T1000 (cell line): Measurements from ENCODE around the gene HILPDA.

Experiments
- DNase-seq: peaks from one replicate; lab custom pipeline; 2025; ENCODE audit warnings: mixed read lengths; lab: John Stamatoyannopoulos, UW

Gene HILPDA, protein sequence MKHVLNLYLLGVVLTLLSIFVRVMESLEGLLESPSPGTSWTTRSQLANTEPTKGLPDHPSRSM

DNA sequence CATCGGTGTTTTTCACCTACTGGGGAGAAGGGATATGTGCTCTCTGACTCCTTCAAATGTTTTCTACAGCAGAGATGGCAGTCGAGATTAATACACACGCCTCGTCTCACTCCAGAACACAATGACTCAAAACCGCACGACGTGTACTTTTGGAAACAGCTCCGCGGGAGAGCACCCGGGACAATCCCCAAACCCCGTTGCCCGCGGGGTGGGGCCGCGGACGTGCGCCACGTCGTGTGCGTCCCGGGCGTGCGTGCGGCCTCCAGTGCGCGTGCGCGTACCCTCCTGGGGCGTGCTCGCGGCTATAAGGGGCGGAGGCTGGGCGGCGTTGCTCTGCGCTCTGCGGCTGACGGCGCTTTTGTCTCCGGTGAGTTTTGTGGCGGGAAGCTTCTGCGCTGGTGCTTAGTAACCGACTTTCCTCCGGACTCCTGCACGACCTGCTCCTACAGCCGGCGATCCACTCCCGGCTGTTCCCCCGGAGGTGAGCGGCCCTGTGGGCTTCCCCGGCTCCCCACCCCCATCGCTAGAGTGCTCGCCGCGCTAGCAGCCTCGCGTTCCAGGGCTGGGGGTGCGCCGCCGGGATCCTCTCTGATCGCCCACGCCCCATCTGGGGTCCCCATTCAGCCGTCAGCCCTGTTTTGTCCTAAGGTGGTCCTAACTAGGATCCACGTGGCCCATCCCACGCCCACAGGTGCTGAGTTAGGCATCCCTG lies at the start of gene HILPDA:
Gene HILPDA, plus strand, starts transcription at position 336 of the 712 bp plus-strand sequence. CDS start 1,391 bp downstream, outside the sequence.
- DNase-seq: peak; percentile 84

GRCh38 chr7:128406314-128407232 lies 49.1 kb upstream of the HILPDA start:
- no peak for DNase-seq

DNA sequence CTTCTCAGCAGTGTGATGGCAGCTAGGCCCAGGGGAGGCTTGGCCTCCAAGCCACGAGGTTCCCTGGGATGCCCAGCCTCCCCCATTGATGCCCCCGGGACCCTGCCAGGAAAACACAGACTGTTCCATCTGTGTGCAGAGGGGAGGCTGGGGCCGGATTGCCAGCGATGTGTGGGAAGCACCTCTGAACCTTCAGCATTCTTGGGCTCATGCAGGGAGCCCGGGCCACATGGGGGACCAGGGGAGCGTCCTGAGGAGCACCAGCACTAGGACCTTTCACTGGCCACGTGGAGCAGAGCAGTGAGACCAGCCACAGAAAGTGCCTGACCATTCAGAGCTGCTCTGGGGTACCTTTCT lies 48.5 kb upstream of the HILPDA start:
- no peak for DNase-seq

DNA sequence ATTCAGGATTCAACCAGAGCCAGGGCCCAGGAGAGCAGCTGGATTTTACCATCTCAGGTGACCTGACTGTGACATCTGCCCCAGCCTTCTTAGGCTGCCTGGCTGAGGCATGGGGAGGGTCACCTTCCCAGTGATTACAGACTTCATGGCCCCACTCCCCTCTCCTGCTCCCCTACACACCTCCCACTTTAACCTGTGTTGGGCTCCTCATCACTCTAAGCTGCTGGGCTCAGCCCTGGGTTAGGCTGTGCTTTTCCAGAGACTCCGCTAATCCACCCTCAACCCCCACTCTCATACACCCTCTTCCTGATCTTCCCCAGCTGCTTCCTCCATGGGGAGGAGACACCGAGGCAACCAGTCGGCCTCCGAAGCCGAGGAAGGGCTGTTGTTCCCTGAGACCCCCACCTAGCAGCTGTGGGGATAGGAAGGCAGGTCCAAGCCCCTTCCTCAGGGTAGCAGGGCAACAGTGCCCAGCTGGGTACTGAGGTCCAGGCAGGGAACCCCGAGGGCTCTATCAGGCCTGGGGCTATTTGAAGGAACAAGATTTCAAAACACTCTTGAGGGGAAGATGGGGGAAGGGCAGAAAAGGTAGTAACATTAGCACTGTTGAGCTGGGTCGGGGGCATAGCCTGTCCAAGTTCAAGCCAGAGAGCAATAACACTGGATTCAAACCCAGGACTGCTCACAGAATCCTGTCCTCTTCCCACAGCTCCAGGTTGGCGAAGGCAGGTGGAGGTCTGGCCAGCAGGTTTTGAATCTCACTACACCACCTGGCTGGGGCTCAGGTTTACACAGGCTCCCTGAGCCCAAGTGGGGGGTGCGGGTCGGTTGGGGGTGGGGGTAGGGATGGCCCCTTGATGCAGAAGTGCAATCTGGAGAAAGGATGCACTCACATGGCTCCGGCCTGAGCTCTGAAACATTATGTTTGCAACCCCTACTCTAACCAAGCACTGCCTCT lies 47.6 kb upstream of the HILPDA start:
- DNase-seq: no peak

- DNase-seq: no peak
Measured at GRCh38 chr7:128408709-128409595, 46.7 kb upstream of the HILPDA start.

DNA sequence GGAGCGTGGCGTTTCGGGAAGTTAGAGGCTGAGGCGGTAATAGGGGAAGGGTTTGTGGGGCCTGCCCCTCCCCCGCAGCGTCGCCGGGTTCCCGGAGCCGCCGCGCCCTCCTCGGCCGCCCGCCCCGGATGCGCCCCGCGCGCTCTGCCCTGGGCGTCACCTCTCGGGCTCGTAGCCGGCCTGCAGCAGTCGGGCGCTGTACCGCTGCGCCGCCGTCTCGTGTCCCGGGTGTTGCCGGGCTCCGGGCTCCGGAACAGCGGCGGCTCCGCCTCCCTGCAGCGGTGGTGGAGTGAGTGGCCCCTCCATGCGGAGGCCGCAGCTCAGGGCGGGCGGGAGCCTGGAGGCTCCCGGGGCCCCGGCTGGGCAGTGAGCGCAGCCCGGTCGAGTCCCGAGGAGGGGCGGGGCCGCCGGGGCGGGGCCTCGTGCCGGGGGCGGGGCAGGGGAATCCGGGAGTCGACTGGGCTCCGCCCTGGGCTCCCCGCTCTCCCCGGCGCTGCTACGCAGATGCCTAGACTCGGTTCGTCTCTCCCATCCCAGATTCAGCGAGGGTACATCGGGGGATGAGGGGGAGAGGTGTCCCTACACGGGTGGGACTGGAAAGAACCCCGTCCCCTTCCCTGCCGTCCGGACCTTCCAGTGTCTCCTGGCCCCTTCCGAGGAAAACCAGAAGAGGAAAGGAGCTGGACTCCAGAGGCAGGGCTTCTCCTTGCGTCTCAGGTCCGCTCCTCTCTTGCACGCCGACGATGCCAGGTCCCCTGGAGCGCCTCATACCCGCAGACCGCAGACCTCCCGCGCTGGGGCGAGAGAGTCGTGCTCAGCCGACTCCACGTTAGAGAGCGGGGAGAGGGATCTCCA lies 45.9 kb upstream of the HILPDA start, which contains the start of gene IMPDH1:
Gene IMPDH1, minus strand, starts transcription at position 387 of the 855 bp plus-strand sequence. Its CDS starts 81 bp downstream, at position 306.
- peak; percentile 68 for DNase-seq

- DNase-seq: no peak
Measured at GRCh38 chr7:128410451-128410753, 45.3 kb upstream of the HILPDA start.

- DNase-seq: no peak
Measured at GRCh38 chr7:128415217-128415785, 40.4 kb upstream of the HILPDA start.

GRCh38 chr7:128417071-128417470 lies 38.6 kb upstream of the HILPDA start:
- DNase-seq: no peak

GRCh38 chr7:128419257-128419656 lies 36.4 kb upstream of the HILPDA start:
- no peak for DNase-seq

GRCh38 chr7:128420773-128421172 lies 34.9 kb upstream of the HILPDA start:
- DNase-seq: no peak

DNA sequence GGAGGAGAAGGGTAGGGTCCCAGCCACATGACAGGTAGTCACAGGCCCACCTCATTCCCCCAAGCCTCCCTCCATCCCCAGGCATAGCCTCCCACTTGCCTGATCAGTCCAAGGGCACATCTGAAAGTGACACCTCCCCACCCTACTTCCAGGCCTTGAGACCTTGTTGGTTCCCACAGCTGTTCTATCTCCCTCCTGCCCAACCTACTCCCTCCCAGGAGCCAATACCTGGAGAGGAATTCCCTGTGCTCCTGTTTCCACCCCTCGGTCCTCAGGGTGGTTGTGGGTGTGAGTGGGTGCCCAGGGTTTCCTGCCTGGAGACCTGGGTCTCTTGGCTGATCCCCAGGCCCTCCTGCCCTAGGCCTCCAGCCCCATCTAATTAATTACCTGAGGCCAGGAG lies 34.3 kb upstream of the HILPDA start:
- DNase-seq: no peak

DNA sequence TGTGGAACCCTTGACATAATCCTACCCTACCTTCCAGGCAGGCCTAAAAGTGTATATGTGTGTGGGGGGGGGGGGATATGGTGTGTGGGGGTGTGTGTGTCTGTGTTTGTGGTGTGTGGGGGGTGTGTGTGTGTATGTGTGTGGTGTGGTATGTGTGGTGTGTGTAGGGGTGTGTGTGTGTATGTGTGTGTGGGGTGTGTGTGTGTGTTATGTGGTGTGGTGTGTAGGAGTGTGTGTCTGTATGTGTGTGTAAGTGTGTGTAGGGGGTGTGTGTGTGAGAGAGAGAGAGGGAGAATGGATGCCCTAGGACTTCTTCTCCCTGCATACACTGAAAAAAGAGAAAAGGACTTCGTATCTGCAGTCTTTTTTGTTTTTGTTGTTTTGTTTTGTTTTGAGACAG lies 33.6 kb upstream of the HILPDA start:
- DNase-seq: no peak

DNA sequence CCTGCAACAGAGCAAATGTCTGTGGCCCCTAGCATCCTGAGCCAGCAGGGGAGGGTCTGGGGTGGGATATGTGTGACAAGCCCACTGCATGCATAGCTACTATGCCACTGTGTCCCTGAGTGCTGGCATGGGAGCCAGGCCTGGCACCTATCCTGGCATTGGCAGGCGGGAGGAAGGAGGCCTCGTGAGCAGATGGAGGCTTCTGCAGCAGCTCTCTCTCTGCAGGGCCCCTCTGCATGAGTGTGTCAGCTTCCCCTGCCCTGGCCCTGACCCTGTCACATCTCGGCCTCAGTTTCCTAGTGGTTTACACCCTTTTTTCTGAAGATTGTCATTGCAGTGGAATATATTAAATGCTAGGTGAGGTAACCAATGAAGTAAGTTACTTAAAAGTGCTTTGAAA lies 32.8 kb upstream of the HILPDA start:
- no peak for DNase-seq

GRCh38 chr7:128424686-128425275 lies 30.9 kb upstream of the HILPDA start:
- DNase-seq: no peak

DNA sequence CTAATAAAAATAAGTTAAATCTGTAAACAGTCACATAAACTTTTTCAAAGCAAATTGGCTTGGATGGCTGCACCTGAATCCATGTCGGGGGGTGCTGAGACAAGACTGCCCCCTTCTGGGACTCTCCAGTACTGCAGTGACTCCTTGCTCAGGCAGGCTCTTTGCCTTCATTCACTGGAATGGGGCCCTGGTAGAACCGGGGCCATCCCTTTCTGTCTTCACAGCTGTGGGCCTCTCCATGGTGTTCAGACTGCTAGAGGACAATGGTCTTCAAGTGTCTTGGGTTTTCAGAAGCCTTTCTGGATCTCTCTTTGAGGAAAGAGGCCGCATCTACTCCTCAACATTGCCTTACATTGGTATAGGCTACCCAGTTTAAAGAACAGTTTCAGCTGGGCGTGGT lies 29.8 kb upstream of the HILPDA start:
- peak; percentile 10 for DNase-seq

DNA sequence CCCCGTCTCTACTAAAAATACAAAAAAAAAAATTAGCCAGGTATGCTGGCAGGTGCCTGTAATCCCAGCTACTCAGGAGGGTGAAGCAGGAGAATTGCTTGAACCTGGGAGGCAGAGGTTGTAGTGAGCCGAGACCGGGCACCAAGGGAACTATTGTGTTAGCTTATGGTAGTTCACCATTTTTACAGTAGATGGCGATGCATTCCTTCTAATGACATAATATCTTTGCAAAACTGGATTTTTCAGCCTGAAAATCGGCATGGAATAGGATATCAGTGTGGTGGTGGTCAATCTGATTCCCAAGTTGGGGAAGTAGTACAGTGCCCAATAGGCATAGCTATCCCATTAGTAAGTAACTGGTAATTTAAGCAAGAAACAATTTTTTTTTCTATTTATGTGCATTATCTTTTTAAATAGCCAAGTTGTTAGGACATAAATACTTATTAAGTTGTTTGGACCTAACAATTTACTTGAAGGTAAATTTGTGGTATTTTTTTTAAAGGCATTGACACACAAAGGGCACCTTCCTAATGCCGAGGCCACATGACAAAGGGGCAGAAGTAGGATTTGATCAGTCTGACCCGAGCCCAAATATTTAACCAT lies 28.3 kb upstream of the HILPDA start:
- DNase-seq: no peak

DNA sequence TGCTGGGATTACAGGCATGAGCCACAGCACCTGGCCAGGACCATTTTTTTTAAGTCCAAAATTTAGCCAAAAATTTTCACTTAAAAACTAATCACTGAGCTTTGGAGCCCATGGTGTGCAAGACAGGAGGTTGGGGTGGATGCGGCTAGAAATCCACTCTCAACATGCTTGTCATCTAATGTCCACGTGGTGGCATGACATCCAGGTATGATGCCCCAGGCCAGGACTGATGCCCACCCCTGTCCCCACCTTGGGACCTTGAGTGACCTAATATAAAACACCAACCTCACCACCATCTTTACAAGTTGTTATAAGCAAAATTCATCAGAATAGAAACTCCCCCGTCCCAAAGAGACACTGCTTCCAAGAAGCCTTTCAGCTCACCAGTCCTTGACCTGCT lies 25.5 kb upstream of the HILPDA start:
- no peak for DNase-seq

- no peak for DNase-seq
Measured at GRCh38 chr7:128431221-128431620, 24.5 kb upstream of the HILPDA start.
